Spleen (tissue), 11 donors: ENCODE data around the gene TMEM119. TPM values are rescaled to one million over a fixed set of nuclear protein-coding genes. Genes with fewer than 3 reads are reported as not detected.

Source experiments
- DNase-seq: peaks from one replicate; pipeline ENCODE4 v3.0.0-alpha.2; 2020
- H3K27ac ChIP-seq, 8 donors: fragments of 200-600 bp; sonication (generic) in 7 of 8; 1 replicate in 4 of 8; 2 replicates in 4 of 8; pipeline versions ENCODE4 v1.5.0 to v1.8.0; 2016 to 2021; ENCODE audit warnings: inconsistent platforms in 4 of 8, mild to moderate bottlenecking in 4 of 8, moderate library complexity in 1 of 8
- H3K27me3 ChIP-seq, 7 donors: fragments of 200-600 bp; sonication (generic) in 6 of 7; replicated peaks in 1 of 7; 1 replicate in 4 of 7; 2 replicates in 3 of 7; pipeline versions ENCODE4 v1.5.0 to v1.8.0; 2016 to 2021; ENCODE audit warnings: inconsistent platforms in 3 of 7, mild to moderate bottlenecking in 1 of 7
- H3K36me3 ChIP-seq, 6 donors: fragments of 200-600 bp; sonication (generic) in 5 of 6; 1 replicate in 4 of 6; 2 replicates in 2 of 6; pipeline versions ENCODE4 v1.5.0 to v1.8.0; 2016 to 2021; ENCODE audit warnings: inconsistent platforms in 2 of 6
- H3K4me1 ChIP-seq, 6 donors: fragments of 200-600 bp; sonication (generic) in 5 of 6; 1 replicate in 3 of 6; 2 replicates in 3 of 6; pipeline versions ENCODE4 v1.5.0 to v1.8.0; 2016 to 2021; ENCODE audit warnings: inconsistent platforms in 3 of 6
- H3K4me3 ChIP-seq, 8 donors: fragments of 200-600 bp; sonication (generic) in 7 of 8; 1 replicate in 4 of 8; 2 replicates in 4 of 8; pipeline versions ENCODE4 v1.5.0 to v1.8.0; 2016 to 2021; ENCODE audit warnings: inconsistent platforms in 4 of 8, mild to moderate bottlenecking in 4 of 8, moderate library complexity in 2 of 8
- H3K9me3 ChIP-seq, 8 donors: fragments of 200-600 bp; sonication (generic) in 7 of 8; 1 replicate in 4 of 8; 2 replicates in 4 of 8; pipeline versions ENCODE4 v1.5.0 to v1.8.0; 2016 to 2021; ENCODE audit warnings: inconsistent platforms in 4 of 8
- CTCF ChIP-seq, 11 experiments: fragments of 200-600 bp in 7 of 11; fragments of 450-650 bp in 4 of 11; sonication (generic) in 4 of 11; IDR thresholded peaks in 8 of 11; conservative IDR thresholded peaks in 3 of 11; 1 replicate in 7 of 11; 2 replicates in 4 of 11; pipeline versions ENCODE4 v1.4.0 to v1.8.0; 2016 to 2021; ENCODE audit warnings: antibody characterized with exemption in 11 of 11, inconsistent platforms in 4 of 11, mild to moderate bottlenecking in 1 of 11
- POLR2A ChIP-seq, 3 donors: fragments of 450-650 bp; IDR thresholded peaks; one replicate each; pipeline ENCODE4 v1.5.1; 2017; ENCODE audit warnings: antibody characterized with exemption in 3 of 3, mild to moderate bottlenecking in 1 of 3
- POLR2AphosphoS5 ChIP-seq, 3 donors: sonication (generic); formaldehyde crosslinking; IDR thresholded peaks; one replicate each; pipeline ENCODE4 v1.5.1; 2017; ENCODE audit warnings: antibody characterized with exemption in 3 of 3
- WGBS, 5 donors: extraction: QIAGEN DNeasy Blood & Tissue Kit in 3 of 5; methylation state at CpG; one replicate each; pipeline versions ENCODE4 v1.1.5 to v1.1.7; 2013 to 2018; 5-methylcytosine and 5-hydroxymethylcytosine counted together
- intact Hi-C: fragments of 100-400 bp; cut with DNase I; formaldehyde crosslinking; loops from one replicate; pipeline ENCODE4 v1.15.0; 2023; ENCODE audit warnings: low total_unique reads
- polyA plus RNA-seq, 3 donors: library from polyadenylated mRNA; stranded (reverse); fragments of 200-250 nt; gene quantifications; one replicate each; pipeline ENCODE4 v1.2.1, GENCODE V29; 2013
- total RNA-seq, 7 donors: library from RNA; depleted of rRNA in 3 of 7; stranded (reverse); fragments of >200 nt in 3 of 7; fragmentation: NEBNext Ultra II Directional in 4 of 7; extraction: Animal tissue kit (Norgen Biotek cat#: 25700) in 4 of 7; gene quantifications; one replicate each; pipeline versions ENCODE4 v1.1.0 to v1.2.1, GENCODE V29; 2016 to 2021
- donor health status: healthy with polysubstance abuse.
- donor health status: DM: no; HTN: no; CAD: no; lungs with moderate emphysema.
- donor health status: DM: no; HTN: no; CAD: no.
- donor health status: Bipolar disorder and iron deficiency.
- donor health status: healthy.
- donor health status: DM: no; HTN: no; CAD: no.
- donor health status: DM: yes; HTN: yes; CAD: no.

The TMEM119 gene
- total and polyA plus RNA-seq, 10 donors: 8.8 to 50.0 (median 16.2) TPM

GRCh38 chr12:108582509-108582908 is 15.4 kb downstream of the TMEM119 start:
- peak; percentile 34 for DNase-seq
- H3K9me3 ChIP-seq: no peaks in the 10 kb centered on the region
- TF ChIP-seq POLR2A (IDR thresholded peaks at IDR 0.05): no peak
- no peak for TF ChIP-seq CTCF (IDR thresholded peaks at IDR 0.05 in 8 of 11, conservative IDR thresholded peaks at IDR 0.05 in 3 of 11)
- no peak for TF ChIP-seq POLR2AphosphoS5 (IDR thresholded peaks at IDR 0.05)
- H3K27me3 ChIP-seq: no peaks in the 10 kb centered on the region
- WGBS, 5 donors: 87 to 94% (median 89%) methylated on average over 9 of the region's 9 CpGs
- no peaks in the 10 kb centered on the region for H3K36me3 ChIP-seq
- H3K27ac ChIP-seq: no peak overlapping the region
- H3K4me3 ChIP-seq: no peak overlapping the region
- intact Hi-C loops: no loop called here
- H3K4me1 ChIP-seq: peaks cover 0 to 15% (median 0%) of the 10 kb centered on the region in 6 donors

DNA sequence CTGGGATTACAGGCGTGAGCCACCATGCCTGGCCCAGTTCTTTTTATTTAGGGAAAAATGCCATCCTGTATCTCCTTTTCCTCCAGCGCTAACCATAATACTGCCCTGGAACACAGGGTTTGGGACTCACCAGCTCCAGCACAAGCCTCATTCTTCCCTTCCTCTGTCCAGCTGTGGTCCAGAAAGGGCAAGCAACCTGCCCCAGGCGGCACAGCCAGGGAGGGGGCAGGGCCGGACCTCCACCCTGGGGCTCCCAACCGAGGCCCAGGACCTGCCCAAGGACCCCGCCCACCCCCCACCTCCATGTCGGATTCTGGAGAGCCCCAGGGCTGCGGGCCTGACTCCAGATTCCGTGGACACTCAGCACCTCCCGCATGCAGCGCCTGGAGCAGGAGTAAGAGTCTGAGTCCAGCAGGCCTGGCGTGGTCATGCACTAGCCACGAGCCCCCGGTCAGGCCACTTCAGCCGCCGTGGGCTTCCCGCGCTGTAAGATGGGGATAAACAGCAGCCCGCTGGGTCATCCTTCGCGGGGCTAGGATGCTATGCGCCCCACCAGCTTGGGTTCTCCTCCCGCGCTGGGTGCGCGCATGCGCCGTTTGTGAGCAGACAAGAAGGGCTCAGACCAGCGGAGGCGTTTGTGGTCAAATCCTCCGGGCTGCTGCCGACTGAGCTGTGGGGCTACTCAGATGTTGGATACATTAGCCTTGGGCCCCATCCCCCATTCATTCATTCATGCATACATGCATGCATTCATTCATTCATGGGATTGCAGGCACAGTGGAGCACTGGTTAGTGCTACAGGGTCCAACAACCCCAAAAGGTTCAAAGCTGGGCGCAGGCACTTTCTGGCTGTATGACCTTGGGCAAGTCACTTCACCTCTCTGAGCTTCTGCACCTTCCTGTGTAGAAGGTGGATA is 16.3 kb downstream of the TMEM119 start:
- intact Hi-C loops: no loop called here
- Histone ChIP-seq H3K4me1 (peaks cover 0 to 15% (median 0%) of the 10 kb centered on the region in 6 donors), H3K27ac (peak overlapping the region in 3 of 8 donors; percentile 44 to 53 (median 49)), H3K4me3 (no peak overlapping the region), H3K9me3 (no peaks in the 10 kb centered on the region), H3K36me3 (no peaks in the 10 kb centered on the region), H3K27me3 (no peaks in the 10 kb centered on the region)
- WGBS, 5 donors: 90 to 94% (median 90%) methylated on average over 26 to 33 of the region's 33 CpGs
- TF ChIP-seq POLR2AphosphoS5 (IDR thresholded peaks at IDR 0.05) (no peak), POLR2A (IDR thresholded peaks at IDR 0.05) (no peak), CTCF (IDR thresholded peaks at IDR 0.05 in 8 of 11, conservative IDR thresholded peaks at IDR 0.05 in 3 of 11) (no peak)
- peak; percentile 50 for DNase-seq

DNA sequence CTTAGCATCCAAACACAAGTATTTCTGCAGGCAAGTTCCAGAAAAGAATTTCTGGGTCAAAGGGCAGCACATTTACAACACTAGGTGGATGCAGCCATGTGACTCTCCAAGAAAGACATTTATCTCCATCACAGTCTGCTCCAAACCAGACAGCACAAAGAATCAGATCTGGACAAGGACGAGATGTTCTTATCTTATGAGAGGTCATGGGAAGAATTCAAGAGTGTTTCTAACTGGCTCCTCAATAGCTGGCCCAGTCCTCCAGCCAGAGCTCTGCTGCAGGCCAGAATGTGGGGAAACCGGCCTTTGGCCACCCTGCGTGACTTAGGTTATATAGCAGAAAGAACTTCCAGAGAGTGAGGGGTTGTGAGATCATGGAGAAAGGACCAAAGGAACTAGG is 17.4 kb downstream of the TMEM119 start:
- H3K36me3 ChIP-seq: no peaks in the 10 kb centered on the region
- peaks cover 0 to 19% (median 0%) of the 10 kb centered on the region in 6 donors for H3K4me1 ChIP-seq
- no peaks in the 10 kb centered on the region for H3K9me3 ChIP-seq
- H3K27me3 ChIP-seq: no peaks in the 10 kb centered on the region
- 56 to 88% (median 73%) methylated on average over 3 of the region's 3 CpGs for WGBS, 5 donors
- no peak overlapping the region for H3K4me3 ChIP-seq
- H3K27ac ChIP-seq: peak overlapping the region in 3 of 8 donors; percentile 14 to 49 (median 44)
- intact Hi-C loops: no loop called here
- peak; percentile 22 for DNase-seq
- TF ChIP-seq POLR2AphosphoS5 (IDR thresholded peaks at IDR 0.05) (no peak), POLR2A (IDR thresholded peaks at IDR 0.05) (no peak), CTCF (IDR thresholded peaks at IDR 0.05 in 8 of 11, conservative IDR thresholded peaks at IDR 0.05 in 3 of 11) (no peak)

GRCh38 chr12:108578813-108579212 is 19.1 kb downstream of the TMEM119 start:
- Histone ChIP-seq H3K9me3 (no peaks in the 10 kb centered on the region), H3K36me3 (no peaks in the 10 kb centered on the region), H3K4me1 (peaks cover 0 to 24% (median 2%) of the 10 kb centered on the region in 6 donors), H3K27me3 (no peaks in the 10 kb centered on the region), H3K27ac (peak overlapping the region in 2 of 8 donors; percentile 0 to 58), H3K4me3 (no peak overlapping the region)
- intact Hi-C loops: no loop called here
- WGBS, 5 donors: 91 to 95% (median 94%) methylated on average over 3 of the region's 3 CpGs
- DNase-seq: no peak
- TF ChIP-seq POLR2AphosphoS5 (IDR thresholded peaks at IDR 0.05) (no peak), CTCF (IDR thresholded peaks at IDR 0.05 in 8 of 11, conservative IDR thresholded peaks at IDR 0.05 in 3 of 11) (no peak), POLR2A (IDR thresholded peaks at IDR 0.05) (no peak)
